Stimulated activated CD4-positive, alpha-beta T cell treated with anti-CD3 and anti-CD28 coated beads, Interleukin-12 subunit alpha, Interleukin-12 subunit beta, amount 100 ng/mL, for 4 hours (primary cell): ENCODE results near the gene UCKL1.
"Not testable (repeated sequence)": the region's sequence is repeated elsewhere in the genome, so short reads cannot be mapped to it uniquely, and the experiment has no call there.

ENCODE experiments used
- DNase-seq: peaks from one replicate; pipeline ENCODE4 v3.0.0-alpha.2; 2020

The UCKL1 gene

GRCh38 chr20:63942969-63943807, 13.0 kb downstream of the UCKL1 start:
- no peak for DNase-seq

GRCh38 chr20:63942250-63942951, 13.8 kb downstream of the UCKL1 start:
- DNase-seq = no peak

- DNase-seq = no peak
Observed at GRCh38 chr20:63941282-63942081, 14.7 kb downstream of the UCKL1 start.

- no peak for DNase-seq
Observed at GRCh38 chr20:63940472-63941266, 15.5 kb downstream of the UCKL1 start.

- no peak for DNase-seq
Observed at GRCh38 chr20:63940071-63940471, 16.1 kb downstream of the UCKL1 start.

GRCh38 chr20:63939061-63939935, 16.9 kb downstream of the UCKL1 start:
- DNase-seq = no peak

GRCh38 chr20:63937596-63937995, 18.6 kb downstream of the UCKL1 start:
- no peak for DNase-seq

GRCh38 chr20:63935447-63935846, 20.8 kb downstream of the UCKL1 start:
- DNase-seq = no peak

GRCh38 chr20:63934271-63935068, 21.7 kb downstream of the UCKL1 start:
- no peak for DNase-seq

GRCh38 chr20:63933646-63934045, 22.6 kb downstream of the UCKL1 start:
- DNase-seq = no peak

- DNase-seq = no peak
Observed at GRCh38 chr20:63932606-63933160, 23.5 kb downstream of the UCKL1 start.

- DNase-seq = no peak
Observed at GRCh38 chr20:63931735-63932134, 24.5 kb downstream of the UCKL1 start.

- no peak for DNase-seq
Observed at GRCh38 chr20:63930971-63931553, 25.2 kb downstream of the UCKL1 start.

GRCh38 chr20:63929473-63929883, 26.7 kb downstream of the UCKL1 start:
- not testable (repeated sequence) for DNase-seq

- no peak for DNase-seq
Observed at GRCh38 chr20:63929071-63929470, 27.1 kb downstream of the UCKL1 start.

GRCh38 chr20:63926298-63926697, 29.9 kb downstream of the UCKL1 start:
- no peak for DNase-seq

- DNase-seq = no peak
Observed at GRCh38 chr20:63924241-63924640, 32.0 kb downstream of the UCKL1 start.

- no peak for DNase-seq
Observed at GRCh38 chr20:63923651-63924050, 32.6 kb downstream of the UCKL1 start.

GRCh38 chr20:63920226-63920625, 36.0 kb downstream of the UCKL1 start:
- DNase-seq = no peak

- DNase-seq = no peak
Observed at GRCh38 chr20:63919130-63919529, 37.1 kb downstream of the UCKL1 start.
